ENCODE measurements around the gene BCAP29.

- TF ChIP-seq YY1 (IDR thresholded peaks at IDR 0.05; ENCODE audit: borderline replicate concordance in 1 of 3, control insufficient read depth in 1 of 3, extremely low read depth in 1 of 3, insufficient read depth in 3 of 3, insufficient read length in 1 of 3, insufficient replicate concordance in 2 of 3, low read depth in 1 of 3, low read length in 2 of 3) (no peak), ZBTB33 (CRISPR knock-in tag; IDR thresholded peaks at IDR 0.05) (no peak), SOX6 (IDR thresholded peaks at IDR 0.05) (no peak), POLR2A (conservative IDR thresholded peaks at IDR 0.05) (no peak), EP300 (IDR thresholded peaks at IDR 0.05; ENCODE audit: low read length) (no peak), ZNF668 (CRISPR knock-in tag; IDR thresholded peaks at IDR 0.05) (no peak)
Measured at GRCh38 chr7:107597582-107597916, 17.5 kb downstream of the BCAP29 start.
